RKO (cell line): Measurements from ENCODE around the gene ATP9A.
A peak's percentile ranks its signal among the peaks of the same experiment; 100 is the strongest.
"Not testable (repeated sequence)": the region's sequence is repeated elsewhere in the genome, so short reads cannot be mapped to it uniquely, and the experiment has no call there.

Experiments
- DNase-seq: peaks from one replicate; pipeline ENCODE4 v3.0.0-alpha.2; 2016; ENCODE audit warnings: low spot score

Gene ATP9A

DNA sequence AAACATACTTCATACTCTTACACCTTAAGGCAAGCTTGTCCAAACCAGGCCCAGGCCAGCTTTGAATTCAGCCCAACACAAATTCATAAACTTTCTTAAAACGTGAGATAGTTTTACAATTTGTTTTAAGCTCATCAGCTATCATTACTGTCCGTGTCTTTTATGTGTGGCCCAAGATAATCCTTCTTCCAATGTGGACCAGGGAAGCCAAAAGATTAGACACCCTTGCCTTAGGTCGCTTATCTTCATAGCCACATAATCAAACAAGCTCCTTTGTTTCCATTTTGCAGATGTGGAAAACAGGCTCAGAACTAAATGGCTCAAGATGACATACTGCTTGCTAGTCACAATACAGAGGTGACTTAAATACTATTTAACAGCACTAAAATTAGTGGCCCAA lies 28.1 kb upstream of the ATP9A start:
- no peak for DNase-seq

DNA sequence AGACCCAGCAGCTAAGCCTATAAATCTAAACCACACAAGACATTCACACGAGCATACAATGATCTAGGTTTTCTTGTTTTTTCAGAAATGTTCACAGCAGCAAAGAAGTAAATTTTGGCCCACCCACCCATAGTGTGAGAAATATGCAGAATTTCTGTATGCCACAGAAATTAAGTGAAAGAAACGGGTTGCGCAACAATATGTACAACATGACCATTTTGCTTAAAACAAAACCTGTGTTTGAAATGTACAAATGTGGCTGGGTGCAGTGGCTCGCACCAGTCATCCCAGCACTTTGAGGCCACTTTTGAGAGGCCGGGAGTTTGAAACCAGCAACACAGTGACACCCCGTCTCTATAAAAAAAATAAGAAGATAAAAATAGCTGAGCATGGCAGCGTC lies 24.8 kb upstream of the ATP9A start:
- DNase-seq = no peak

DNA sequence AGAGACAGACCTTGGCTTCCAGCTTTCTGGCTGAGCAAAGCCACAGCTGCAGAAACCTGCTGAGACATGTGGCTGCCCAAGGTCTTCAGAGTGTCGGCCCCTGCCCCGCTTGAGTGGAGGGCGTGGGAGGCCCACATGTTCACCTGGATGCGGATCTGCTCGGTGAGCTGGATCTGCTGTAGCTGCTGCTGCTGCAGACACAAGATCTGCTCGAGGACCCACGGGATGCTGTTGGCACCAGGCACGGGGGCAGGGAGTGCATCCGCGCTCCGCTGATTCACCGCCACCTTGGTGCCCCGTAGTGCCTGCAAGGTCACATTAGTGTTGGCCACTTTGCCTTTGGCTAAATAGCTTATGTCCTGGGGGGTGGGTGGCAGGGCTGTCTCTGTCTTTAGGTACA lies 23.4 kb upstream of the ATP9A start:
- no peak for DNase-seq

DNA sequence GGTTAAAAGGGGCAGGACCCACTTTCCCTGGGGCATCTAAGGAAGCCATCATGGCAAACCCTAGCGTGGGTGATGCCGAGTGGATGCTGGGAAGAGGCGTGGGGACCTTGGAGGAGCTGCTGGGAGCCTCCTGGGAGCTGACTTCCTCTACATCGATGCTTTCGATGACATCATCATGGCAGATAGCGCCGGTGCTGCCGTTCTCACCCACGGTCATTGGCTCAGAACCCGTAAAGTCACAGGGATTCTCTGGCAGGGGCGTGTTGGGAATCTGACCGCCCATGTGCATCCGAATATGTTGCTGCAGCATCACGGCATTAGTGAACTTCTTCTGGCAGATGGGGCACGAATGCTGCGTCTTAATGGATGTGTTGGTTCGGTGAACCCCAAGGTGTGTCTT lies 22.1 kb upstream of the ATP9A start:
- DNase-seq = no peak

DNA sequence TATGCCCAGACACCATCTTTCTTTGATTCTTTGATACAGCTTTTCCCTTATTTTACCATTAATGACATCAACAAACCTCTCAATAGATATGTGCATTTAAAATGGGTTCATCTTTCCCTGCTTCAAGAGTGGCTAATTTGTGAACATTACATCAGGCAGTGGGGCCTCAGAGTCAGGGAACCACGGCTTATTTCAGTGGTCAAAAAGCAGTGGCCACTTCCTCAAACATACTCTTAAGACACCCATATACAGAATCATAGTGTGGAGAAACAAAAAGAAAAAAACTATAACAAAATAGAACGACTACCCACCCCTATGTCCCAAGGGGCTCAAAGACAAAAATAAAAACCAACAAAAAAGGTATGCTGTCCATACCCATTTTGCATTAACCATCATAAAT lies 21.2 kb upstream of the ATP9A start:
- no peak for DNase-seq

DNA sequence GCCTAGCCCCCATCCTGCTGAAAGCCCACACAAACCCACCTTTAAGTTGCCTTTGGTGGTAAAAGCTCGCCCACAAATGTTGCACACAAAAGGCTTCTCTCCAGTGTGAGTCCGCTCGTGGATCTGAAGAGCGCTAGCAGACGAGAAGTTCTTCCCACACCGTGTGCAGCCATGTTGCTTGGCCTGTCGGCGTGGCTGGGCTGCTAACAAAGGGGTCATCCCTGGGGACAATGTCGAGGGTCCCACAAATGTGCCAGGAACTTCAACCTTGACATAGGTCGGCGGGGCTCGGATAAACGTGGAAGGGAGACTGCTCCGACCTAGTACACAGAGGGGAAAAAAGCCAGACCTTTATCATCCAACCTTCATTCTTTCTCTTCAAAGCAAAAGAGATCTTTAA lies 20.6 kb upstream of the ATP9A start:
- DNase-seq = no peak

DNA sequence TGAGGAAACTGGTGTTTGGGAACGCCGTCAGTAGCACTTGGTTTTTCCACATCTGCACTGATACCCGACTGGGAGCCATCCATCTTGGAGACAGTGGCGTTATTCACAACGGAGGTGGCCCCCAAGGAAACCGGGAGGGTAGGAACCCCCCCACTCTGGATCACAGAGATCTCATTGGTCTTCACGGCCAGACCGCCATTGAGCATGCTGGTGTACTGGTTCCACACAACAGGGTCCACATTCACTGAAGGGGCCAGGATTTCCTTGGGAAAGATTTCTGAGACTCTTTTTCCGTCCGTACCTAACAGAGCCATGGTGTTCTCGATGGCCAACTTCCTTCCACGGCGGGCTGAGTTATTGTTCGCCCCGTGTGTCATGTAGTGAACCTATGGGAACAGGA lies 16.1 kb upstream of the ATP9A start:
- no peak for DNase-seq

DNA sequence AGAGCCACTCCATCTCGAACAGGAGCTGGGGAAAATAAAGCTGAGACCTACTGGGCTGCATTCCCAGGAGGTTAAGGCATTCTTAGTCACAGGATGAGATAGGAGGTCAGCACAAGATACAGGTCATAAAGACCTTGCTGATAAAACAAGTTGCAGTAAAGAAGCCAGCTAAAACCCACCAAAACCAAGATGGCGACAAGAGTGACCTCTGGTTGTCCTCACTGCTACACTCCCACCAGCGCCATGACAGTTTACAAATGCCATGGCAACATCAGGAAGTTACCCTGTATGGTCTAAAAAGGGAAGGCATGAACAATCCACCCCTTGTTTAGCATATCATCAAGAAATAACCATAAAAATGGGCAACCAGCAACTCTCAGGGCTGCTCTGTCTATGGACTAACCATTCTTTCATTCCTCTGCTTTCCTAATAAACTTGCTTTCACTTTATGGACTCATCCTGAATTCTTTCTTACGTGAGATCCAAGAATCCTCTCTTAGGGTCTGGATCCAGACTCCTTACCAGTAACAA lies 10.1 kb upstream of the ATP9A start:
- not testable (repeated sequence) for DNase-seq

DNA sequence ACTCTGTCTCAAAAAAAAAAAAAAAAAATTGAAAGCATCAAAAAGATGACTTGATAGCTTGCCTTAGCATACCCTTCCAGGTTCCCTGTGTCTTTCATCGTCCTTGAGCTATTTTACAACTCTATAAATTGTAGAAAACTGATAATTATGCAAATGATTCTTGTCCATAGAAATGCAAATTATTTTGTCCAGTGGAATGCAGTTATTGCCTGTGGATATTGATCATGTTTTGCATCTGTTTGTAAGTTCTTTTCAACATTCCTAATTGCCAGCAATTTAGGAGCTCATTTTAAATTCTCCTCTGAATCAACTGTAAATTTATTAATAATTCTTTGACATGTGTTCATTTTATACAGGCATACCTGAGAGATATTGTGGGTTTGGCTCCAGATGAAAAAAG lies 7.1 kb upstream of the ATP9A start:
- no peak for DNase-seq

DNA sequence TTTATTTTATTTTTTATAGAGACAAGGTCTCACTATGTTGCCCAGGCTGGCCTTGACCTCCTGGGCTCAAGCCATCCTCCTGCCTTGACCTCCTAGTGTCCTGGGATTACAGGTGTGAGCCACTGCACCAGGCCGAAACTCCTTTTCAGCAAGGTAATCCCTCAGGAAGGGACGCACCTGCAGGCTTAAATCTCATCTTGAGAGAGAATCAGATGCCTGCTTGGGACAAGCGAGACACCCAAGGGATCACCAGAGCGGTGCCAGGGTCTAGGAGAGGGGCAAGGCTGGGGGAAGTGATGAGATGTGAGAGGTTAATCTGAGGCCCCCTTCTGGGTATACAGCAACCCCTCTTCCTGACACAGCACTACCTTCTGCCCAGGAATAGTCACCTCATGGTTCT lies 4.0 kb upstream of the ATP9A start:
- DNase-seq = no peak

DNA sequence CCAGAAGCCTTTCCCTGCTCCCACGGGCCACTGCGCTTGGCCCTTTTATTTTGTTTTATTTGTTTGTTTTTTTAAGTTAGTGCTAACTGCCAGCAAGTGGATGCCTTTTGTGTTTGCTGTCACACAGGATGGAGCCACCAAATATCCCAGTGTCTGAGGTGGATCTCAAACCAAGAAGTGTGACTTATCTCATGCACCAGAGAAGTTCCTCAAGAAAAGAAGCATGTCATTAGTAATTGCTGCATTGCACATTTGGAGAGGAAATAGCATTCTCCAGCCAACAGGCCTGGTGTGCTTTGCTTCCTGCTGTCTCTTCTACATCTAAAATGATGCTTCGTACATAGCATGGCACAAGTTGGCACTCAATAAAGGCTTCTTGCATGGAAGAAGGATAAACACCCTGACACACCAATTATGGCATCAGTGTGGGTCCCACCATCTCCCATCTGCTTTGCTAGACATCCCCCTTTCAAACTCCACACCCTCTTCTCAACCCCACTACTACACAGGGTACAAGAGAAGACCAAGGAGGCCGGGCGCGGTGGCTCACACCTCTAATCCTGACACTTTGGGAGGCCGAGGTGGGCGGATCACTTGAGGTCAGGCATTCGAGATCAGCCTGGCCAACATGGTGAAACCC lies 1.9 kb upstream of the ATP9A start:
- DNase-seq = no peak

DNA sequence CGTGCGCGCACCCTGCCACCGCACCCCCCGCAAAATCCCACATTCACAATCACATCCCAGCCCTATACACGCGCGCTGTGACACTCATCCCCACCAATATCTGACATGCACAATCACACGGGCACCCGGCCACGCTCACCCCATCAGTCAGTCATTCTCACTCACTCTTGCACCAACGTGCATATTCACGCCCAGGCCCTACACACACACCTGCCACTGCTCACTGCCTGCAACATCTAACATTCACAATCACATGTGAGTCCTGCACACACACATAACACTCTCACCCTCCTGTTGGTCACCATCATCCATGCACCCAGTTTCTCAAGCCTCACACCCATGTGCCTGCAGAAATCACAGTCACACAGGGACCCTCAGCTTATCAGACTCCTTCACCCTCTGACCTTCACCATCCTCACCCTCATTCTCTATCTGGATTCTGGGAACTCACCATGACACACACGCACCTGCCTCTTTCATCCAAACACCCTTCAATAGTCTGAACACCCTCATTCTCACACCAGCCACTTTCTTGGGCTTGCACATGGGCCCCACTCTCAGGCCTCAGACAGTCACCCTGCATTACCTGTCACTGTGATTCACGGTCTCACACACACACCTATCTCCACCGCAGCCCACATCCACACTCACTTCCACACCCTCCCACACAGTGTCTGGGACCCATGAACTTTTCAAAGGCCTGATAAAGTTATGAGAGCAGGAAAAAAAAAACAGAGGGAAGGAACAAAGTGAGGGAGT lies 748 bp upstream of the ATP9A start:
- DNase-seq = no peak

DNA sequence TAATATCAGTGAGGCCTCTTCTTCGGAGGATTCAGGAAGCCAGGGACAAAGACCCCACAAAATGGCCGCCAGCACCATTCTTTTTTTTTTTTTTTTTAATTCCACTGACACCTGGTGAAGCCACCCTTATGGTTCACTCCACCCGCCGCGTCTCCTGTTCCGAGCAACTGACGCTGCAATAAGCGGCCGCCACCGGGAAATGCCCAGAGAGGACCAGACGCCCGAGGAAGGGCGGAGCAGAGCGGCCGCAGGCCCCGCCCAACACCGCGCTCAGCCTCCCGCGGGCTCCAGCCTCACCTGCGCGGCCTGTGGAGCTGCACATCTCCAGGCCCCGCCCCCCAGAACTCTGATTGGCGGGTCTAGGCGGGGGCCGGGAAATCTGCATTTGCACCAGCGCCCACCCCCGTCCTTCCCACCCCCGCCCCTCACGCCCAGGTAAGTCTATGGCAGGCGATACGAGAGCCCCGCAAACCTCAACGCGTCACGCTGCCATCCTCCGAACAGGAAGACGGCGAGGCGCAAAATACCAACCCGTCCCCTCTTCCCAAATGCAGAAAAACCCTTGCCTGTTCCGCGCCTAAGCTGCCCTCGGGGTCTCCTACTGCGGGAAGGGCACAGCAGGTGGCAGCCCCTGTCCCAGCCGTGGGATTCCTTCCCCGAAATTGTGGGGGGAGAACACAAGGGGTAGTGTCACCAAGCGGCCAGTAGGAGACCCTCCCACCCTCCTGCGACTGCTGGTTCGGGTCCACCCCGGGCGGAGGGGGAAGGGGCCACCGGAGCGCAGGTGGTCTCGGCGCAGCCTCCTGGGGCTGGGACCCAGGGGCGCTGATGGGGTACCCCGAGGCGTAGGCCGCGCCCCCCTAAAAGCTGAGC lies 960 bp downstream of the ATP9A start:
- DNase-seq = peak; percentile 23

DNA sequence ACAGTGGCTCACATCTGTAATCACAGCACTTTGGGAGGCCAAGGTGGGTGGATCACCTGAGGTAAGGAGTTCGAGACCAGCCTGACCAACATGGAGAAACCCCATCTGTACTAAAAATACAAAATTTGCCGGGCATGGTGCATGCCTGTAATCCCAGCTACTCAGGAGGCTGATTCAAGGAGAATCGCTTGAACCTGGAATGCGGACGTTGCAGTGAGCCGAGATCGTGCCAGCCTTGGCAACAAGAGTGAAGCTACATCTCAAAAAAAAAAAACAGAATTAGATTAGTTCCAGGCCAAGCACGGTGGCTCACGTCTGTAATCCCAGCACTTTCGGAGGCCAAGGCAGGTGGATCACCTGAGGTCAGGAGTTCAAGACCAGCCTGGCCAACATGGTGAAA lies 2.8 kb downstream of the ATP9A start:
- not testable (repeated sequence) for DNase-seq

DNA sequence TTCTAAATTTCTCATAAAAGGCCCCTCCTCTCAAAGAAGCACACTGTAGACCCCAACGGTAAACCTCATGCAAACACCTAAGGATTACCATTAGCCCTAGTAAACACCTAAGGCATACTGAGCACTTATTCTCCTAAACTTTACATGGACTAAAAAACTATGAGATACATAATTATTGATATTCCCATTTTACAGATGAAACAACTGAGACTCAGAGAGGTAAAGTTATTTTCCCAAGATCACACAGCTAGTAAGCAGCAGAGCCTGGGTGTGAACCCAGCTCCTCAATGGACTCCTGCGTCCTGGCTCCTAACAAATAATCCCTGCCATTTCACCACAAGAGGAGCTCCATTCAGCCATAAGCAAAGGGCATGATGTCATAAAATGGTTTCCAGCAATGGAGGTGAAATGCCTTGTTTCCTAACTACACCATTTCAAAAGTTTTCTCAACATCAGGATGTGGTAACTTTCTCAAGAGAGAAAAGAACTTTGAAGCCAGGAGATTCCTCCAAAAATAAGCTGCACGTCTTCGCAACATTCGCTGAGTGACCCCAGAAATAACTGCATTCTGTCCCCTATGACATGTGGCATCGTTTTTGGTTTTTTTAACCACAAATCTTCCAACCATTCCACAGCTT lies 4.1 kb downstream of the ATP9A start:
- no peak for DNase-seq

DNA sequence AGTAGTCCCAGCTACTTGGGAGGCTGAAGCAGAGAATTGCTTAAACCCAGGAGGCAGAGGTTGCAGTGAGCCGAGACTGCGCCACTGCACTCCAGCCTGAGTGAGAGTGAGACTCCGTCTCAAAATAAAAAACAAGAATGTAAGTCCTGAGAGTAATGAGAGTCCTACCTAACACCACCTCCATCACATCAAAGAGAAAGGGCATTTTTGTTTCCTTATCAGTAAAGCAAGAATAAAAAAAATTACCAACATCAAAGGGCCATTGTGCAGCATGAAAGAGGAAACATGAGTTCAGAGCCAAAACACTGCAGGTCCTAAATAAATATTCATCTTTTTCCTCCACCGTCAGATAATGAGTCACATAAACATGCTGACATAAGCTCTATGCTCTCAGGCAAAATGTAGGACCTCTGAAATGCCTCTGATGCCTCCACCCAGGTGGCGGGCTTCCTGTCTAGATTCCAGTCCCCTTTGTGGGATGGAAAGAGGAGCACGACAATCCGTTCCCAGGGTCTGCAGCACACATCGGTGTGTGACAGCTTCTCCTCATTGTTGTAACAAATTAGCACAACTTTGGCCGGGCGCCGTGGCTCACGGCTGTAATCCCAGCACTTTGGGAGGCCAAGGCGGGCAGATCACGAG lies 7.2 kb downstream of the ATP9A start:
- no peak for DNase-seq

DNA sequence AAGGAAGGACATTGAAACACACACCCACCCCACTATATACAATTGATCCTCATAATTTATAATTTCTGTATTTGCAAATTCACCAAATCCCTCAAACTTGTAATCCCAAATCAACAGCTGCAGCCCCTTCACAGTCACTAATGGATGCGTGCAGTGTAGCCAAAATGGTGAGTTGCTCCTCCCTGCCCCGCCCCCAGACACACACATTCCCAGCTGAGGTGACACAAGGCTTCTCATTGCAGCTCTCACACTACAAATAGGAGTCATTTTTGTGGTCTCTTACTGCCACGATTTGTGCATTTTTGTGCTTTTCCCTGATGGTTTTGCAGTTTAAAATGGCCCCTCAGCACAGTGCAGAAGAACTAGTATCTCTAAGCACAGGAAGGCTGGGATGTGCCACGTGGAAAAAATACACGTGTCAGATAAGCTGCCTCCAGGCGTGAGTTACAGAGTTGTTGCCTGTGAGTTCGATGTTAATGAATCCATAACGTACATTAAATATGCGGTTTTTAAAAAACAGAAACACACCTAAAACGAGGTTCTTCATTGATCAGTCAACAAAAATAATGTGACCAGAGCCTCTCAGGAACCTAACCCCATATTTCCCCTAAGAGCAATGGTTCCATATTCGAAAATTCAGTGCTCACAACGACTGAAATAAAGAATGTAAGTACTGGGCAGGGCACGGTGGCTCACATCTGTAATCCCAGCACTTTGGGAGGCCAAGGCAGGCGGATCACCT lies 8.2 kb downstream of the ATP9A start:
- no peak for DNase-seq

DNA sequence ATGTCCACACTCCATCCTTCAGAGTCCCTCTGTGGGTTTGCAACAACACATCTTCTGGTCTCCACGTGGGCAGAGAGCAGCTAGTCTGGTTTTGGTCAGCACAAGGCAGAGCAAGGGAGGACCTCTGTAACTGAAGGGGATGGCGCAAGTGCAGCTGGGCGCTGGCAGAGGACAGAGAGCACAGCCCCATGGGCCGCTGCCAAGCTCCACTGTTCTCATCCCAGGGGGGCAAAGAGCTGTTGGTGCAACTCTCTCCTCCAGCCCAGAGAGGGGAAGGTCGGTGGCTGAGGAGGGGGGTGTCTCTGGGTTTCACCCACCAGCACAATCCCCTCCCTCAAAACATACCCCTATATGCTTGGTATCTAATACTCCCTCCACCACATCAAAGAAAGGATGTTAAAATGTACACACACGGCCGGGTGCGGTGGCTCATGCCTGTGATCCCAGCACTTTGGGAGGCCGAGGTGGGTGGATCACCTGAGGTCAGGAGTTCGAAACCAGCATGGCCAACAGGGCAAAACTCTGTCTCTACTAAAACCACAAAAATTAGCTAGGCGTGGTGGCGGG lies 9.1 kb downstream of the ATP9A start:
- DNase-seq = no peak

DNA sequence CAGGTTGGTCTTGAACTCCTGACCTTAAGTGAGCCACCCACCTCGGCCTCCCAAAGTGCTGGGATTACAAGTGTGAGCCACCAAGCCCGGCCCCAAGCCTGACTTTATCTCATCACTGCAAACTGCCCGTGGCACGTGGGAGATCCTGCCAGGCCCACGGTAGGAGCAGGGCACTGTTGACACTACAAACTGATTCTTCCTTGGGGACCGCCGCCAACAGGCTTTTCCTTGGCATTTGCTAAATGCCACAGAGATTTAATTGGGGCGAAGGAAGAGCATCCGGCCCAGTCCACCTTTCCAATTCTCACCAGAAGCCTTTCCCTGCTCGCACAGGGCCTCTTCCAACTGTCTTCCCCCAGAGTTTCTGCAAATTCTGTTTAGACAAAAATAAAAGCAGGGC lies 11.0 kb downstream of the ATP9A start:
- no peak for DNase-seq

DNA sequence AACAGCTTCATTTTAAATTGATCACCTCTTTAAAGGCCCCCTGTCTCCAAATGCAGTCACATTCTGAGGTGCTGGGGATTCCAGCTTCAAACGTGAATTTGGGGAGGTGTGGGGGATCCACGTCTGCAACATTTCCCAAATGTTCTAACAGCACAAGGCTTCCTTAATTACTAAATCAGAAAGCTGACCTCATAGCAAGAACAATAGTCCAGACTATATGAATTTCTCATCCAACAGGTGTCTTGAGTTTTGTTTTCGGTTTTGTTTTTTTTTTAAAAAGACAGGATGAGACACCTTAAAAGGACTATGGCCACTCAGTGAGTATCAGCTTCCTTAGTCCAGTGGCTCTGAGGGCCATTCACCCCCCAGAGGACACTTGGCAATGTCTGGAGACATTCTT lies 11.5 kb downstream of the ATP9A start:
- DNase-seq = no peak

DNA sequence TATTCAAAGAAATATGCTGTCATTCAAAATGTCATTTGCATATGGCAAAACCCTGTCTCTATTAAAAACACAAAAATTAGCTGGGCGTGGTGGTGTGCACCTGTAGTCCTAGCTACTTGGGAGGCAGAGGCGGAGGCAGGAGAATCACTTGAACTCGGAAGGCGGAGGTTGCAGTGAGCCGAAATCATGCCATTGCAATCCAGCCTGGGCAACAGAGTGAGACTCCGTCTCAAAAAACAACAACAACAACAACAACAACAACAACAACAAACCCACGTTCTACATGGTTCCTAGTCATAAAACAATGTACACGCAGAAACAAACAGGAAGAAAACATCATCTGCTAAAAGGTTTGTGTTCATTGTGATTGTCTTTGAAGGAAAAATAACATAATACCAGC lies 15.0 kb downstream of the ATP9A start:
- not testable (repeated sequence) for DNase-seq
